Left lung (tissue), 10 donors: ENCODE data around the gene TREM2. TPM values are rescaled to one million over a fixed set of nuclear protein-coding genes. Genes with fewer than 3 reads are reported as not detected.

Experiments
- ATAC-seq: fragments of 200-7000 bp; cut with Tn5 transposase; one replicate; pipeline ENCODE4 v1.9.1; 2020; ENCODE audit warnings: moderate library complexity
- DNase-seq, 4 donors: peaks; one replicate each; pipeline ENCODE4 v3.0.0-alpha.2; 2013 to 2020
- H3K27ac ChIP-seq, 2 donors: fragments of 200-600 bp; sonication (generic) in 1 of 2; one replicate each; pipeline versions ENCODE4 v1.5.0 to v1.8.0; 2020 to 2021
- H3K27me3 ChIP-seq, 2 donors: fragments of 200-600 bp; sonication (generic) in 1 of 2; one replicate each; pipeline versions ENCODE4 v1.5.0 to v1.8.0; 2020 to 2021
- H3K36me3 ChIP-seq, 2 donors: fragments of 200-600 bp; sonication (generic) in 1 of 2; one replicate each; pipeline versions ENCODE4 v1.5.0 to v1.8.0; 2020 to 2021
- H3K4me1 ChIP-seq, 2 donors: fragments of 200-600 bp; one replicate each; pipeline ENCODE4 v1.8.0; 2021
- H3K4me3 ChIP-seq, 2 donors: fragments of 200-600 bp; sonication (generic) in 1 of 2; one replicate each; pipeline versions ENCODE4 v1.5.0 to v1.8.0; 2020 to 2021; ENCODE audit warnings: mild to moderate bottlenecking in 1 of 2
- H3K9me3 ChIP-seq, 2 donors: fragments of 200-600 bp; sonication (generic) in 1 of 2; one replicate each; pipeline versions ENCODE4 v1.5.0 to v1.8.0; 2020 to 2021
- intact Hi-C, 2 donors: fragments of 100-400 bp; cut with DNase I; formaldehyde crosslinking; loops; one replicate each; pipeline versions ENCODE4 v1.11.2 to v1.14.2; 2022
- polyA plus RNA-seq, 6 donors: library from polyadenylated mRNA; unstranded; fragments of 120-200 nt; gene quantifications; one replicate each; pipeline ENCODE4 v1.2.1, GENCODE V29; 2013; ENCODE audit not compliant: insufficient read length in 6 of 6
- total RNA-seq, 2 donors: library from RNA; stranded (reverse); fragmentation: NEBNext Ultra II Directional; extraction: Animal tissue kit (Norgen Biotek cat#: 25700); gene quantifications; one replicate each; pipeline ENCODE4 v1.2.1, GENCODE V29; 2021
- TF ChIP-seq, protein P1 (sequence below), 2 donors: fragments of 200-600 bp; sonication (generic) in 1 of 2; IDR thresholded peaks; one replicate each; pipeline versions ENCODE4 v1.5.0 to v1.8.0; 2021; ENCODE audit warnings: antibody characterized with exemption in 2 of 2
- donor health status: DM: no; HTN: yes; CAD: no.
- donor health status: DM: no; HTN: no; CAD: no.

Gene TREM2
- total and polyA plus RNA-seq, 8 donors, result 0.20 to 29.2 (median 0.57) TPM; not detected in 1

DNA sequence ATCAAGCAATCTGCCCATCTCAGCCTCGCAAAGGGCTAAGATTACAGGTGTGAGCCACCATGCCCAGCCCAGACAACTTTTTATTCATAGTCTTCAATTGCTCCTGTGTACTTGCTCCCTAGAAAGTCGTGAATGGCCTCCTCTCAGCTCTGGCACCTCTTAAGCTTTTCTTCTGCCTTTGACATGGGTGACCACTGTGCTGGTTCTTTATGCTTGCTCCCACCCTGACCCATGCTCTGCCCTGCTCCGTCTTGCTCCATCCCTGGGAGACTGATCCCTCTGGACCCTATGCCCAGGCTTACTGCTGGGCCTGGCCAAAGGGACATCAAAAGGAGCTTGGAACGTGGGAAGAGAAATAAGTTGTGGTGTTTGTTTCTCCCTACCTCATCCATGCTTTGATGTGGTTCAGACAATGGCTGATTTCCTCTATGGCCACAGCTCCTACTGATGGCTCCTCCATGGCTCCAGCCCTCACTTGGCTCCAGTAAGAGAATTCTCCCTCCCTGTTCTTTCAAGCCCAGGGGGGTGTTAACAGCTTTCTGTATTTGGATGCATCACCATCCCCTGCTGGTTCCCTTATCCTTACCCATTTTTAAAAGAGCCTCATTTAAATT is 7.7 kb upstream of the TREM2 start:
- no peak for ATAC-seq
- intact Hi-C loops, result no loop called here

DNA sequence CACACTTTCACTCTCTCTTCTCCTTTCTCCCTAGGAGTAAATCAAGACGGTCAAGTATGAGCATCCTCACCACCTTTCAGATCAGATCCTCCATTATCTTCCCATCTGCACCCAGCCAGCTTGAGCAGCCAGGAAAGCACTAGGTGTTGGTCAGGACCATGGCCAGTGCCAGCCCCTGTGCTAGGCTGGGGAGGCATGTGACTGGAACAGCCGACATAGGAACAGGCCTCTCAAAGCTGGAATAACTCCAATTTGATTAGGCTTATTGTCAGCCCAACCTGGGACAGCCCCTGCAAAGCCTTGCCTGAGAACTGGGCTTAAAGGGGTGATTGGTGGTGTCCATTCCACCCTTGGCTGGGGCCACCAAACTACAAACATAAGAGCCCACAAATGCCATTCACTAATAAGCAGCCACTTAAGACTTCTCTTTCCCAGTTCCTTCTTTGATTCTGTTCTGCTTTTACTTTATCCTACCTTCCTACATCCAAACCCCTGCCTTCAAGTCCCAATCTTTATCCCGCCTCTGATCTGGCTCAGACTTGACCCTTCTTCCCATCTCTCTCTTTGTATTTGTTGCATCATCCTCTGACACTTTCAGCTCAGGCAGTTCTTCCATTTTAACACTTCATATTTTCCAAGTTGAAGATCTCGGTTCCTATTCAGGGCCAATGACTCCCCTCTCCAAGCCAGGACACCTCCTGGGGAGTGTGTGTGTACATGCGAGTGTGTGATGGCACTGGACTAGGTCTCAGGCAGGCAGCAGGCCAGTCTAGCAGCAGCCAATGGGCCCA is 4.5 kb upstream of the TREM2 start:
- DNase-seq, result peak in 1 of 4 donors; percentile 15
- Histone ChIP-seq H3K9me3 (no peaks in the 10 kb centered on the region), H3K4me3 (no peak overlapping the region), H3K27ac (no peak overlapping the region), H3K36me3 (no peaks in the 10 kb centered on the region), H3K4me1 (peaks cover 0 to 4% of the 10 kb centered on the region in 2 donors), H3K27me3 (no peaks in the 10 kb centered on the region)
- intact Hi-C loops, result no loop called here
- TF ChIP-seq, protein P1, sequence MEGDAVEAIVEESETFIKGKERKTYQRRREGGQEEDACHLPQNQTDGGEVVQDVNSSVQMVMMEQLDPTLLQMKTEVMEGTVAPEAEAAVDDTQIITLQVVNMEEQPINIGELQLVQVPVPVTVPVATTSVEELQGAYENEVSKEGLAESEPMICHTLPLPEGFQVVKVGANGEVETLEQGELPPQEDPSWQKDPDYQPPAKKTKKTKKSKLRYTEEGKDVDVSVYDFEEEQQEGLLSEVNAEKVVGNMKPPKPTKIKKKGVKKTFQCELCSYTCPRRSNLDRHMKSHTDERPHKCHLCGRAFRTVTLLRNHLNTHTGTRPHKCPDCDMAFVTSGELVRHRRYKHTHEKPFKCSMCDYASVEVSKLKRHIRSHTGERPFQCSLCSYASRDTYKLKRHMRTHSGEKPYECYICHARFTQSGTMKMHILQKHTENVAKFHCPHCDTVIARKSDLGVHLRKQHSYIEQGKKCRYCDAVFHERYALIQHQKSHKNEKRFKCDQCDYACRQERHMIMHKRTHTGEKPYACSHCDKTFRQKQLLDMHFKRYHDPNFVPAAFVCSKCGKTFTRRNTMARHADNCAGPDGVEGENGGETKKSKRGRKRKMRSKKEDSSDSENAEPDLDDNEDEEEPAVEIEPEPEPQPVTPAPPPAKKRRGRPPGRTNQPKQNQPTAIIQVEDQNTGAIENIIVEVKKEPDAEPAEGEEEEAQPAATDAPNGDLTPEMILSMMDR (IDR thresholded peaks at IDR 0.05), result no peak
- peak; percentile 67 for ATAC-seq

More for the DNA sequence above, 7.7 kb upstream of the TREM2 start:
- Histone ChIP-seq H3K27me3 (peaks cover 0 to 7% of the 10 kb centered on the region in 2 donors), H3K4me3 (no peak overlapping the region), H3K27ac (no peak overlapping the region), H3K36me3 (no peaks in the 10 kb centered on the region), H3K9me3 (no peaks in the 10 kb centered on the region), H3K4me1 (no peaks in the 10 kb centered on the region)
- no peak for DNase-seq
- TF ChIP-seq, protein P1 (IDR thresholded peaks at IDR 0.05), result no peak

DNA sequence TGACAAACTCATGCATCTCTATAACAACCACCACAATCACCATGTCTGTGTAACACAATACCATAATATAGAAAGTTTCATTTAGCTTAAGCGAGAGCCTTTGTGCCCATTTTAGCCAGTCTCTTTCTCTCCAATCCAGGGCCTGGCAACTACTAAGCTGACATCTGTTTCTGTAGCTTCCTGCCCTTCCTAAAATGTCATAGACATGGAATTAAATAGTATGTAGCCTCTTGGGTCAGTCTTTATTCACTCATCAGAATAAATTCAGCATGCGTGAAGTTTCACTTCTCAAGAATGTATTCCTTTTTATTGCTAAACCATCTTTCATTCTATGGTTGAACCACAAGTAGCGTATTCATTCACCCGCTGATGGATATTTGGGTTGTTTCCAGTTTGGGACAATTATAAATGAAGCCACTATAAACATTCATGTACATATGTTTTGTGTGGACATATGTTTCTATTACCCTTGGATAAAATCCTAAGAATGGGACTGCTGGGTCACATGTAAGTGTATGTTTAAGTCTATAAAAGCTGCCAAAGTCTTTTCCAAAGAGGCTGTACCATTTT is 1.7 kb upstream of the TREM2 start:
- intact Hi-C loops, result no loop called here
- ATAC-seq, result no peak
- no peak overlapping the region for H3K4me3 ChIP-seq
- no peak for DNase-seq
- H3K27me3 ChIP-seq, result no peaks in the 10 kb centered on the region
- TF ChIP-seq, protein P1 (IDR thresholded peaks at IDR 0.05), result no peak
- H3K36me3 ChIP-seq, result no peaks in the 10 kb centered on the region
- H3K9me3 ChIP-seq, result no peaks in the 10 kb centered on the region
- H3K4me1 ChIP-seq, result peaks cover 0 to 8% of the 10 kb centered on the region in 2 donors
- H3K27ac ChIP-seq, result no peak overlapping the region

DNA sequence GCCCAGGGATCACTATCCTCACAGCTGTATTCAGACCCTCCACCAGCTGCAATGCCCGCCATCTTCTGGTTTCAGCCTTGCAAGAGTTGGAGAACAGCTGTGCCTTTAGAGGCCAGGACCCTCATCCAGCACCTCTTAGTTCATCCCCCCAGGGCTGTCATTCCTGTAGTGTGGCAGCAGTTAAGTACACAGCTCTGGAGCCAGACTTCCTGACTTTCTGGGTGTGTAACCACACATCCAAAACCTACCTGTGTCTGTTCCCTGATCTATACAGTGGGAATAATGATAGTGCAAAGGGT is 452 bp upstream of the TREM2 start:
- intact Hi-C loops, result no loop called here
- DNase-seq, result no peak

More for the DNA sequence above, 452 bp upstream of the TREM2 start:
- Histone ChIP-seq H3K36me3 (no peaks in the 10 kb centered on the region), H3K4me1 (peaks cover 0 to 8% of the 10 kb centered on the region in 2 donors), H3K4me3 (no peak overlapping the region), H3K27me3 (peaks cover 0 to 8% of the 10 kb centered on the region in 2 donors), H3K9me3 (no peaks in the 10 kb centered on the region), H3K27ac (no peak overlapping the region)
- no peak for ATAC-seq
- TF ChIP-seq, protein P1 (IDR thresholded peaks at IDR 0.05), result no peak
